H1 (cell line): Measurements from ENCODE around the gene NOL3. TPM values are rescaled to one million over a fixed set of nuclear protein-coding genes. Genes with fewer than 3 reads are reported as not detected.

Source experiments
- ASH2L ChIP-seq: fragments of 200-600, 300-600 bp; sonication (generic); IDR thresholded peaks from one replicate; pipeline ENCODE4 v1.7.1; 2017; ENCODE audit warnings: low read length
- BACH1 ChIP-seq: IDR thresholded peaks from 2 replicates; pipeline ENCODE4 v1.6.1; 2012; ENCODE audit warnings: low read length, improper control_type of control experiment
- CEBPB ChIP-seq: IDR thresholded peaks from 2 replicates; pipeline ENCODE4 v1.6.1; 2012; ENCODE audit warnings: low read depth, low read length
- CHD1 ChIP-seq: IDR thresholded peaks from 2 replicates; pipeline ENCODE4 v1.6.1; 2012; ENCODE audit warnings: low read depth, low read length, improper control_type of control experiment
- CTBP2 ChIP-seq: IDR thresholded peaks from 2 replicates; pipeline ENCODE4 v1.7.0; 2011; ENCODE audit warnings: borderline replicate concordance, mild to moderate bottlenecking, moderate library complexity, mixed read lengths, low read length; ENCODE audit not compliant: insufficient read depth, insufficient read length
- GABPA ChIP-seq: IDR thresholded peaks from 2 replicates; pipeline ENCODE4 v1.6.1; 2011; ENCODE audit warnings: mild to moderate bottlenecking, low read length, moderate library complexity, borderline replicate concordance; ENCODE audit not compliant: insufficient read depth
- HDAC2 ChIP-seq, 2 experiments: fragments of 300-600 bp in 1 of 2; sonication (generic) in 1 of 2; IDR thresholded peaks; 2 replicates each; pipeline ENCODE4 v1.6.1; 2011 to 2012; ENCODE audit warnings: low read depth in 2 of 2, low read length in 2 of 2, mild to moderate bottlenecking in 2 of 2, moderate library complexity in 2 of 2, borderline replicate concordance in 1 of 2, inconsistent platforms in 1 of 2
- KDM4A ChIP-seq: IDR thresholded peaks from one replicate; pipeline ENCODE4 v1.7.1; 2012; ENCODE audit warnings: low read depth, mild to moderate bottlenecking, moderate library complexity, low read length, inconsistent platforms; ENCODE audit not compliant: severe bottlenecking
- NANOG ChIP-seq: IDR thresholded peaks from 2 replicates; pipeline ENCODE4 v1.6.1; 2011; ENCODE audit warnings: low read length, low read depth, mild to moderate bottlenecking, inconsistent platforms; ENCODE audit not compliant: insufficient read depth, poor library complexity, severe bottlenecking
- NRF1 ChIP-seq: IDR thresholded peaks from 2 replicates; pipeline ENCODE4 v1.6.1; 2011; ENCODE audit warnings: mild to moderate bottlenecking, low read depth, low read length, improper control_type of control experiment
- POLR2AphosphoS5 ChIP-seq: IDR thresholded peaks from 2 replicates; pipeline ENCODE4 v1.6.1; 2011; ENCODE audit warnings: low read depth, low read length
- SAP30 ChIP-seq: fragments of 300-600 bp; sonication (generic); IDR thresholded peaks from 2 replicates; pipeline ENCODE4 v1.7.1; 2012; ENCODE audit warnings: low read length, moderate library complexity, mild to moderate bottlenecking, inconsistent platforms; ENCODE audit not compliant: insufficient read depth, insufficient replicate concordance
- SRF ChIP-seq: IDR thresholded peaks from 2 replicates; pipeline ENCODE4 v1.6.1; 2011; ENCODE audit warnings: mild to moderate bottlenecking, low read depth, low read length, moderate library complexity
- SUZ12 ChIP-seq: fragments of 200-600 bp; sonication (generic); IDR thresholded peaks from 2 replicates; pipeline ENCODE4 v1.6.1; 2012; ENCODE audit warnings: mild to moderate bottlenecking, inconsistent platforms, low read length, moderate library complexity, mixed read lengths
- TAF1 ChIP-seq: IDR thresholded peaks from 2 replicates; pipeline ENCODE4 v1.6.1; 2011; ENCODE audit warnings: mild to moderate bottlenecking, low read depth, low read length
- TAF7 ChIP-seq: optimal IDR thresholded peaks from 2 replicates; pipeline ENCODE3; 2011; ENCODE audit warnings: low read depth, mild to moderate bottlenecking, inconsistent platforms, low read length, moderate library complexity, borderline replicate concordance
- TCF12 ChIP-seq: IDR thresholded peaks from 2 replicates; pipeline ENCODE4 v1.6.1; 2011; ENCODE audit warnings: low read depth, mild to moderate bottlenecking, low read length
- polyA plus RNA-seq, 7 experiments: library from polyadenylated mRNA; depleted of rRNA in 3 of 7; stranded (reverse) in 5 of 7; unstranded in 2 of 7; fragments of >200 nt in 5 of 7; fragments of 200-250 nt in 2 of 7; gene quantifications; 1 replicate in 5 of 7; 2 replicates in 1 of 7; 4 replicates in 1 of 7; pipeline versions ENCODE4 v1.2.1 to v1.2.3, GENCODE V29; 2011 to 2013; ENCODE audit warnings: missing spikeins in 2 of 7, mixed read lengths in 2 of 7
- total RNA-seq: library from RNA; stranded (reverse); fragmentation: NEBNext Ultra II Directional; extraction: Animal tissue kit (Norgen Biotek cat#: 25700); gene quantifications from 2 replicates; pipeline ENCODE4 v1.2.1, GENCODE V29; 2021
- TF ChIP-seq, protein P1 (sequence below): IDR thresholded peaks from 2 replicates; pipeline ENCODE4 v1.6.1; 2012; ENCODE audit warnings: inconsistent platforms
- TF ChIP-seq, protein P2 (sequence below): IDR thresholded peaks from 2 replicates; pipeline ENCODE4 v1.6.1; 2012; ENCODE audit warnings: low read length, inconsistent platforms
- TF ChIP-seq, protein P3 (sequence below): IDR thresholded peaks from 2 replicates; pipeline ENCODE4 v1.6.1; 2012; ENCODE audit warnings: inconsistent platforms

NOL3 gene
- total and polyA plus RNA-seq, 2 of the 8 experiments (the other 6 are each of a cell fraction or from before 2014, with no cell fraction given), result 2.2 to 4.6 TPM

DNA sequence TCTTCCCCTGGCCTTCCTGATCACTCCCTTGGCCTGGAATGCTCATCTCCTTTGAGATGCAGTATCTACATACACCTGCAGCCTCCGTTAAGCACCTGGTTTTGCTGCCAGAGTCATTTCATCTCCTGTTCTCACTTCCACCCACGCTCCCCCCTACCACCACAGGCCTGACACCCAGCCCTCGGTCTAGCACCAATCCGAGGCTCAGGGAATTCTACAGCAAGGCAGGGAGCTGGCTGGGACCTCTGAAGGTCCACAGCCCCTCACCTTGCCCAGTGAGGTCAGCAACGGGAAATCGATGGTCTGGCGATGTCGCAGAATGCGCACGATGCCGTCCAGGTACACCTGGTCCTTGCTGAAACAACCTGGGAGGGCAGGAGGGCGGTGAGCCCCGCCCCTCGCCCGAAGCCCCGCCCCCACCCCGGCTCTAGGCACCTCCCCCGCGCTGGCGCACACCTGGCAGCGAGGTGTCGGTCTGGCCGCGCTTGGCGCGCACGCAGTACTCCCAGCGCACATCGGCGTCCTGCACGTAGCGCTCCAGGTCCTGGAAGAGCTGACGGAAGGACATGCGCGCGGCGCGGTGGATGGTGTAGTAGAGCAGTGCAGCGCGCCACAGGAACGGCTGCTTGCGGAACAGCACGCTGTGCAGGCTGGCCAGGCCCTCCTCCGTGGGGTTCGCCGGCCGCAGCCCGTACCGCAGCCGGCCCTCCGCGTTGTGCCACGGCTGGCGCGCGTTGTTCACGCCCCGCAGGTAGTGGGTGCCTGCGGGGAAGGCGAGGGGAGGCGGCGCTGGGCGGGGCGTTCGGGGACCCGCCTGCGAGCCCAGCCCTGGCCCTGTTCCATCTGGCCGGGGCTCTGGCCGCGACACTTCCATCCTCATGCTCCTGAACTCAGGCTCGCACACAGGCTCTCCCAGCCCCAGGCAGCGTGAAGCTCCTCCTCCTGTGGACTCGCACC lies 7.7 kb downstream of the NOL3 start (continued):
- TF ChIP-seq CTBP2 (no peak), SRF (no peak), NANOG (no peak), CHD1 (no peak), BACH1 (0 out of 2 replicates have a peak, but pooled peaks have one; percentile 18), CEBPB (no peak), TCF12 (peak; percentile 79; the same call in 1 of the 2 replicates), HDAC2 (IDR thresholded peaks at IDR 0.05; ENCODE audit: borderline replicate concordance in 1 of 2, low read depth in 2 of 2, low read length in 2 of 2) (peak; percentile 2 to 50; a peak in 1 of 4 replicates), SUZ12 (peak; percentile 25; the same call in 1 of the 2 replicates), NRF1 (peak; percentile 50), KDM4A (peak; percentile 67), ASH2L (peak; percentile 62), TAF7 (no peak), GABPA (no peak), SAP30 (no peak), POLR2AphosphoS5 (peak; percentile 48; the same call in 1 of the 2 replicates), TAF1 (peak; percentile 76)
- TF ChIP-seq, protein P1, sequence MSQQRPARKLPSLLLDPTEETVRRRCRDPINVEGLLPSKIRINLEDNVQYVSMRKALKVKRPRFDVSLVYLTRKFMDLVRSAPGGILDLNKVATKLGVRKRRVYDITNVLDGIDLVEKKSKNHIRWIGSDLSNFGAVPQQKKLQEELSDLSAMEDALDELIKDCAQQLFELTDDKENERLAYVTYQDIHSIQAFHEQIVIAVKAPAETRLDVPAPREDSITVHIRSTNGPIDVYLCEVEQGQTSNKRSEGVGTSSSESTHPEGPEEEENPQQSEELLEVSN, result peak; percentile 67
- TF ChIP-seq, protein P2, sequence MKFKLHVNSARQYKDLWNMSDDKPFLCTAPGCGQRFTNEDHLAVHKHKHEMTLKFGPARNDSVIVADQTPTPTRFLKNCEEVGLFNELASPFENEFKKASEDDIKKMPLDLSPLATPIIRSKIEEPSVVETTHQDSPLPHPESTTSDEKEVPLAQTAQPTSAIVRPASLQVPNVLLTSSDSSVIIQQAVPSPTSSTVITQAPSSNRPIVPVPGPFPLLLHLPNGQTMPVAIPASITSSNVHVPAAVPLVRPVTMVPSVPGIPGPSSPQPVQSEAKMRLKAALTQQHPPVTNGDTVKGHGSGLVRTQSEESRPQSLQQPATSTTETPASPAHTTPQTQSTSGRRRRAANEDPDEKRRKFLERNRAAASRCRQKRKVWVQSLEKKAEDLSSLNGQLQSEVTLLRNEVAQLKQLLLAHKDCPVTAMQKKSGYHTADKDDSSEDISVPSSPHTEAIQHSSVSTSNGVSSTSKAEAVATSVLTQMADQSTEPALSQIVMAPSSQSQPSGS, result no peak
- TF ChIP-seq, protein P3, sequence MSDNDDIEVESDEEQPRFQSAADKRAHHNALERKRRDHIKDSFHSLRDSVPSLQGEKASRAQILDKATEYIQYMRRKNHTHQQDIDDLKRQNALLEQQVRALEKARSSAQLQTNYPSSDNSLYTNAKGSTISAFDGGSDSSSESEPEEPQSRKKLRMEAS, result peak; percentile 86
